Measurements from ENCODE around the gene ZBTB21.
A peak's percentile ranks its signal among the peaks of the same experiment; 100 is the strongest.
"Not testable (repeated sequence)": the region's sequence is repeated elsewhere in the genome, so short reads cannot be mapped to it uniquely, and the experiment has no call there.

ZBTB21 gene

DNA sequence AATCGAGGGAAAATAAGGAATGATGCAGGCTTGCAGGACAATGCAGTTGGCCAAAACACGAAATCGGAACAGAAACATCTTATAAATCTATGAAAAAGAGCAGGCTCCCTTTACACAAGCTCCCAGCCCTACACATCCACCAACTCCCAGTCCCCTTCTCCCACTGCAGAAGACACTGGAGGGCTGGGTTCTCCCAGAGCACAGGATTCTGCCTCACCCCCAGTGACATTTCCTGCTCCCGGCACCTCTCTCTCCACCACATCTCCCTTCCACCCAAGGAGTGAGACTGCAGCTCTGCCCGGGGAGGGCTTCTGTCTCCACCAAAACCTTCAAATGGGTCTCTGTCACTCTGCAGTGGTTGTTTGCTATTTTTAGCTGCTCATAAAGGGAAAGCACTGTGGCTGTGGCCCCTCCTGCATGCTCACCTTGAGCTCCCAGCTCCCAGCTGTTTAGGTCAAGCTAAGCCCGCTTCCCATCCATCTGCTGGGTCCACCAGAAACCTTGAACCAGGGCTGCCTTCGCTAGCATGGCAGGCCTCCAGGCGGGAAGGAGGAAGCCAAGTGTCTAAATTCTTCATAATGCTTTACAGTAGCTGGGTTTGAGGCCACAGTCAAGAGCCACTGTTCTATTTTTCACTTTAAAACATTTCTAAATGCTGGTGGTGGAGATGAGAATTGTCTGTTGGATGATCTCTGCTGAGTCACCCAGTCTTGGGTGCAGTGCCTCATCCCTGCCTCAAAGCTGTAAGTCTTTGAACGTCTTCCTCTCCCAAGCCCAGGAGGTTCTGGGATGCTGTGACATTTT, 53.0 kb downstream of the ZBTB21 start:
- Histone ChIP-seq H3K27me3 (ENCODE audit: control insufficient read depth, insufficient read depth, low read length) (no peaks in the 10 kb centered on the region), H3K9ac (ENCODE audit: low read length) (no peak overlapping the region), H3K36me3 (ENCODE audit: control insufficient read depth, insufficient read depth, low read length) (no peaks in the 10 kb centered on the region), H3K27ac (ENCODE audit: low read depth, low read length) (peak overlapping the region; percentile 50), H3K4me3 (ENCODE audit: low read length) (no peak overlapping the region), H3K4me1 (ENCODE audit: control insufficient read depth, insufficient read depth, low read length) (peaks cover 10% of the 10 kb centered on the region)

DNA sequence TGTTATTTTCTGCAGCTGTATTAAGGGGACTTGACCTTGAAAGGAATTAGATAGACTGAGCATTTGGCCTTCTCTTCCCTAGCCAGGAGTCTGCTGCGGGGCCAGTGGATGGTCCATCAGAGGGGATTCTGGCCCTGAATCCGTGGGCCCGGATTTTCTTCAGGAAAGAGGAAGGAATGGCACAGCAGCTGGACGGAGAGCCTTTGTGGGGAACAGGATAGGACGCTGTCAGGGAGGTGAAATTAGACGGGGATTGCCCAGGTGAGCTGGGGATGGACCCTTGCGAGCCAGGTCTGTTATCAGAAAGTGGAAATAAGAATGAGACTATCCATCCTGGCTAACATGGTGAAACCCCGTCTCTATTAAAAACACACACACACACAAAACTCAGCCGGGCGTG, 54.6 kb downstream of the ZBTB21 start:
- no peak overlapping the region for H3K9ac ChIP-seq (ENCODE audit: low read length)
- no peaks in the 10 kb centered on the region for H3K27me3 ChIP-seq (ENCODE audit: control insufficient read depth, insufficient read depth, low read length)
- H3K27ac ChIP-seq (ENCODE audit: low read depth, low read length) = no peak overlapping the region
- H3K4me3 ChIP-seq (ENCODE audit: low read length) = no peak overlapping the region
- H3K36me3 ChIP-seq (ENCODE audit: control insufficient read depth, insufficient read depth, low read length) = no peaks in the 10 kb centered on the region
- peaks cover 10% of the 10 kb centered on the region for H3K4me1 ChIP-seq (ENCODE audit: control insufficient read depth, insufficient read depth, low read length)

DNA sequence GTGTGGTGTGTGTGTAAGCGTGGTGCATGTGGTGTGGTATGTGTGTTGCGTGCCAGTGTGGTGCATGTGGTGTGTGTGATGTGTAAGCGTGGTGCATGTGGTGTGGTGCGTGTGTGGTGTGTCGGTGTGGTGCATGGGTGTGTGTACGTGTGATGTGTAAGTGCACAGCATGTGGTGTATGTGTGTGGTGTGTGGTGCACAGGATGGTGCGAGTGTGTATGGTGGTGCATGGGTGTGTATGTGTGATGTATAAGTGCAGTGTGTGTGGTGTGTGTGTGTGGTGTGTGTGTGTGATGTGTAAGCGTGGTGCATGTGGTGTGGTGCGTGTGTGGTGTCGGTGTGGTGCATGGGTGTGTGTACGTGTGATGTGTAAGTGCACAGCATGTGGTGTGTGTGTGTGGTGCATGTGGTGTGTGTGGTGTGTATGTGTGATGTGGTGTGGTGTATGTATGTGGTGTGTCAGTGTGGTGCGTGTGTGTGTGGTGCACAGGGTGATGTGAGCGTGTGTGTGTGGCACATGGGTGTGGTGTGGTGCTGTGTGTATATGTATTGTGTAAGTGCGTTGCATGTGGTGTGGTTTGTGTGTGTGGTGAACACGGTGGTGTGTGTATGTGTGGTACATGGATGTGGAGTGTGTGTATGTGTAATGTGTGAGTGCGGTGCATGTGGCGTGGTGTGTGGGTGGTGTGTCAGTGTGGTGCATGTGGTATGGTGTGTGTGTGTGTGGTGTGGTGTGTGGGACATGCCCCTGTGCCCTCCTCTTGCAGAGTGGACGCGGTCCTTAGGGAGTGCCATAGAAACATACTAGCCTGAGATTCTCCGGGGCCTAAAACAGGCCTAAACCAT, 55.3 kb downstream of the ZBTB21 start:
- no peaks in the 10 kb centered on the region for H3K36me3 ChIP-seq (ENCODE audit: control insufficient read depth, insufficient read depth, low read length)
- no peak overlapping the region for H3K9ac ChIP-seq (ENCODE audit: low read length)
- H3K4me1 ChIP-seq (ENCODE audit: control insufficient read depth, insufficient read depth, low read length) = peaks cover 10% of the 10 kb centered on the region
- no peak overlapping the region for H3K27ac ChIP-seq (ENCODE audit: low read depth, low read length)
- no peaks in the 10 kb centered on the region for H3K27me3 ChIP-seq (ENCODE audit: control insufficient read depth, insufficient read depth, low read length)
- no peak overlapping the region for H3K4me3 ChIP-seq (ENCODE audit: low read length)

DNA sequence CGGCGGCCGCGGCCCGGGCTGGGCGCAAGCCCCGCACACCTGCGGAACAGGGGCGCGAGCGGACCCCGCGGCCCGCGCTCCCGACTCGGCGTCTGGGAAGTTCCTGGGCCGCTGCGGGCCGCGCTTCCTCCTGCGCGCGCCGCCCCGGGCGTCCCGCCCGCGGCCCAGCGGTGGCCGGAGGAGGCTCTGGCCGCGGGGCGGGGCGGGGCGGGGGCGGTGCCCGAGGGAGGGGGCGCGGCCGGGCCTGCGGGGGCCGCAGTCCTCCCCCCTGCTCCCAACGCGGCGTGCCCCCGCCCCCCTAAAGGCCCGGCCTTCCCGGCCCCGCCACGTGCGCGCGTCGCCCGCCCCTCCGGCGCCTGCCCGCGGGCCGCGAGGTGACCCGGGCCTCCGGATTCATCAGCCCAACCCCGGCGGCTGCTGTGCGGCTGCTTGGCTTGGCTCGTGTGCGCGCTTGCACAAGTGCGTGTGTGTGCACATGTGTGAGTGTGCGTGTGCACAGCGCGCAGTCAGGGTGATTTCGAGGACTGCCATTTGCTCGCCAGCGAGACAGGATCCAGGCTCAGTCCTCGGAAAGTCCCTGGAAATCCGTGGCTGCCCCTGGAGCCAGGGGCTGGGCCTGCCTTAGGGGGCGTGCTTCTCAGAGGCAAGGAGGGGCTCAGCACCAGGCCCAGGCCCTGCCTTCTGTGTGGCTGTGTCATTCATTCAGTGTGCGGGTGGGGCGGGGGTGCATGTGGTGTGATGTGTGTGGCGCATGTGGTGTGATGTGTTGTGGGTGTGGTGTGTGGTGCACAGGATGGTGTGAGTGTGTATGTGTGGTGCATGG, 56.1 kb downstream of the ZBTB21 start, which contains the start of gene C2CD2:
Gene C2CD2 (minus strand): TSS at position 188 of the 823 bp plus-strand sequence. CDS start 370 bp downstream, outside the sequence.
- H3K4me1 ChIP-seq (ENCODE audit: control insufficient read depth, insufficient read depth, low read length) = peaks cover 10% of the 10 kb centered on the region
- H3K9ac ChIP-seq (ENCODE audit: low read length) = peak within 1 kb of the TSS; percentile 5
- peak within 1 kb of the TSS; percentile 23 for H3K27ac ChIP-seq (ENCODE audit: low read depth, low read length)
- H3K27me3 ChIP-seq (ENCODE audit: control insufficient read depth, insufficient read depth, low read length) = no peaks in the 10 kb centered on the region
- H3K36me3 ChIP-seq (ENCODE audit: control insufficient read depth, insufficient read depth, low read length) = no peaks in the 10 kb centered on the region
- peak within 1 kb of the TSS; percentile 71 for H3K4me3 ChIP-seq (ENCODE audit: low read length)

DNA sequence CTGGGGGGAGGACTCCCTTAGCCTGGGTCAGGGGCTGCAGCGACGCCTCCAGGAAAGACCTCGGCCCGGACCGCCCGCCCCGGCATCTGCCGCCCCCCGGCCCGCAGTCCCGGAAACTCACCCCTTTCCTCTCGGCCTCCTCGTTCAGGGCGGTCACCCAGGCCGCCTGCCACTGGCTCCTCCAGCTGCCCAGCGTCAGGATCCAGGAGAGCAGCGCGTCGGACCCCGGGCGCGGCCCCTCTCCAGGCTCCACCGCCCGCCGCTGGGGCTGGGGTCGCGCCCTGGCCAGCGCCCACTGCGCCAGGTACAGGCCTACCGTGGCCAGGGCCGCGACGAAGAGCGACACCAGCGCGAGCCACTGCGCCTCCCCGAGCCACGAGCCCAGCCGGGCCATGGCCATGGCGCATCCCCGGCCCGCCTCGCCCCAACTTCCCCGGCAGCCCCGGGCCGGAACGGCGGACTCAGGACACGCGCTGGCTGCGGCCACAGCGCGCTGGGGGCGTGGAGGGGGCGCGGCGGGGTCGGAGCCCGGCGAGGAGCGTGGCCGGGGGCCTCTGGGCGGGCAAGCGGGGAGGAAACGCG, 56.8 kb downstream of the ZBTB21 start:
- Histone ChIP-seq H3K9ac (ENCODE audit: low read length) (peak overlapping the region; percentile 5), H3K4me3 (ENCODE audit: low read length) (peak overlapping the region; percentile 71), H3K27ac (ENCODE audit: low read depth, low read length) (peak overlapping the region; percentile 3), H3K4me1 (ENCODE audit: control insufficient read depth, insufficient read depth, low read length) (peaks cover 8% of the 10 kb centered on the region), H3K27me3 (ENCODE audit: control insufficient read depth, insufficient read depth, low read length) (no peaks in the 10 kb centered on the region), H3K36me3 (ENCODE audit: control insufficient read depth, insufficient read depth, low read length) (no peaks in the 10 kb centered on the region)

DNA sequence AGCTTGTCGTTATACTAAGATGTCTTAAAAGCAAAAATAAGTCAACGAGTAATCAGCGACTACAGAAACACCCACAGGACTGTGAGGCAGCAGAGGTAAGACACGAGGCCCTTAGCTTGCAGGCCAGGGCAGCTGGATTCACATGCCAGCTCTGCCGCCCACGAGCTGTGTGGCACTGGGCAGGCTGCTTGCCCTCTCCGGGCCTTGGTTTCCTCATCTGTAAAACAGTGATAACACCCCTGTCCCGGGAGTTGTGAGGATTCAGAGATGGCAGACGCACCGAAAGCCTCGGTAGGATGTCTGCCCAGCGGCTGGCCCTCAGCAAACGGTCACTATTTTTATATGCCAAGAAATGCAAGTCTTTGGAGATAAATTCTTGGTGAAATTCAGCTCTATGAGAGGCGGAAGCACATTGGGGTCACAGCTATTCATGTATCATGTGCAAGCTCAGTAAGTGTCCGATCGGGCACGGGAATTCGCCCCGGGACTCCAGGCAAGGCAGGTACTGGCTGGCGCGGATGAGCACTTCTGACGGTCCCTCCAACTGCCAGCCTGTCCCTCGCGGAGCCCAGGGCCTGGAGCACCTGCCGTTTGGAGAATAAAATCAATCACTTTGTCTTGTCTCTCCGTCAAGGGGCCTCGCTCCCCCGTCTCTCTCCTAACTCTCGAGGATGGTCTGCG, 57.5 kb downstream of the ZBTB21 start:
- Histone ChIP-seq H3K27ac (ENCODE audit: low read depth, low read length) (no peak overlapping the region), H3K36me3 (ENCODE audit: control insufficient read depth, insufficient read depth, low read length) (no peaks in the 10 kb centered on the region), H3K4me1 (ENCODE audit: control insufficient read depth, insufficient read depth, low read length) (peaks cover 8% of the 10 kb centered on the region), H3K9ac (ENCODE audit: low read length) (peak overlapping the region; percentile 5), H3K4me3 (ENCODE audit: low read length) (peak overlapping the region; percentile 71), H3K27me3 (ENCODE audit: control insufficient read depth, insufficient read depth, low read length) (no peaks in the 10 kb centered on the region)

DNA sequence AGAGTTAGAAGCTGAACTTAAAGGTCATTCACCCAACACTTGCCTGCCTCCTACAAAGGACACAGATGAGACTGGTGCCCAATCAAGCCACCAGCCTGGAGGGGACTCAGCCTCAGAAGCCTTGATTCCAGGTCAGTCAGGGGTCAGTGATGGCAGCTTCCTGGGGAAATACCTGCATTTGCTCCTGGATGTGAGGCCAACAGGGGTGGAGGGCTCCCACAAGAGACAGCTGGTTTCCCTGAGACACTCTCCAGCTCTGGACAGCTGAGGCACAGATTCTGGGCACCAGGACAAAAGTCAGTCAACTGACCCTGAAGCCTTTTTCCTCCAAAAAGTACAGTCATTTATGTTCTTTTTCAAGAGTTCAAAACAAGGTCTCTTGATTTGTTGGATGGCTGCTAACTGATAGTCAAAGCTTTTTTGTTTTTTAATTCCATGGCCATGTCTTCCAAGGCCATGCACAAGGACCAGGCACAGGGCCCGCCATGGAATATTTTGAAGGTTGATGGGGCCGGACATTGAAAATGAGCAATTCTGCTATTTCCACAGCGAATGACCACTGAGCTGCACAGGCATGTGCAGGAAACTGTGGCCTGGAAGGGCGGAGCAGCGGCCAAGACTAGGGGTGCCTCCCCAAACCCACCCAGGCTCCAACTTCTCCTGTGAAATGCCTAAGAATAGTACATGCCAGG, 58.1 kb downstream of the ZBTB21 start:
- H3K36me3 ChIP-seq (ENCODE audit: control insufficient read depth, insufficient read depth, low read length) = no peaks in the 10 kb centered on the region
- H3K27me3 ChIP-seq (ENCODE audit: control insufficient read depth, insufficient read depth, low read length) = no peaks in the 10 kb centered on the region
- H3K4me1 ChIP-seq (ENCODE audit: control insufficient read depth, insufficient read depth, low read length) = peaks cover 3% of the 10 kb centered on the region
- H3K27ac ChIP-seq (ENCODE audit: low read depth, low read length) = no peak overlapping the region
- H3K9ac ChIP-seq (ENCODE audit: low read length) = no peak overlapping the region
- H3K4me3 ChIP-seq (ENCODE audit: low read length) = peak overlapping the region; percentile 71

DNA sequence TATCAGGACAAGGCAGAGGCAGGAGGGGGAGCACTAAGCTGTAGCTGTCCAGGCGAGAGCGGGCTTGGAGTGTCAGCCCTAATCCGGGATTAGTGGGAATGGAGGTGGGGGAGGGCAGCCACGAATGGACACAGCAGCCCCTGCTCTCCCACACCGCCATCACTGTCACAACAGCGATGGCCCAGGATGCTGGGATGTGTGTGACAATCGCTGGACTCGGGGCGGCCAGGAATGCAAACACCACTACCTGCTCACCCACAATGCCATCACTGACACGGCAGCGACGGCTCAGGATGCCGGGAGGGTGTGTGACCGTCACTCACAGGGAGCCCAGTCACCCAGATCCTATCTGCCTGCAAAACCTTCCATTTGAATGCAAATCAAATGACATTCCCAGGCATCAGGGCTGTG, 59.2 kb downstream of the ZBTB21 start:
- H3K36me3 ChIP-seq (ENCODE audit: control insufficient read depth, insufficient read depth, low read length) = no peaks in the 10 kb centered on the region
- no peak overlapping the region for H3K27ac ChIP-seq (ENCODE audit: low read depth, low read length)
- H3K9ac ChIP-seq (ENCODE audit: low read length) = no peak overlapping the region
- no peak overlapping the region for H3K4me3 ChIP-seq (ENCODE audit: low read length)
- H3K4me1 ChIP-seq (ENCODE audit: control insufficient read depth, insufficient read depth, low read length) = peaks cover 2% of the 10 kb centered on the region
- no peaks in the 10 kb centered on the region for H3K27me3 ChIP-seq (ENCODE audit: control insufficient read depth, insufficient read depth, low read length)

DNA sequence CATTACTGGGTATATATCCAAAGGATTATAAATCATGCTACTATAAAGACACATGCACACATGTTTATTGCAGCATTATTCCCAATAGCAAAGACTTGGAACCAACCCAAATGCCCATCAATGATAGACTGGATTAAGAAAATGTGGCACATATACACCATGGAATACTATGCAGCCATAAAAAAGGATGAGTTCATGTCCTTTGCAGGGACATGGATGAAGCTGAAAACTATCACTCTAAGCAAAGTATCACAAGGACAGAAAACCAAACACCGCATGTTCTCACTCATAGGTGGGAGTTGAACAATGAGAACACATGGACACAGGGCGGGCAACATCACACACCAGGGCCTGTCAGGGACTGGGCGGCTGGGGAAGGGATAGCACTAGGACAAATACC, 60.5 kb downstream of the ZBTB21 start:
- not testable (repeated sequence) for H3K4me1 ChIP-seq (ENCODE audit: control insufficient read depth, insufficient read depth, low read length); H3K27ac ChIP-seq (ENCODE audit: low read depth, low read length); H3K36me3 ChIP-seq (ENCODE audit: control insufficient read depth, insufficient read depth, low read length); H3K27me3 ChIP-seq (ENCODE audit: control insufficient read depth, insufficient read depth, low read length); H3K4me3 ChIP-seq (ENCODE audit: low read length); H3K9ac ChIP-seq (ENCODE audit: low read length)

DNA sequence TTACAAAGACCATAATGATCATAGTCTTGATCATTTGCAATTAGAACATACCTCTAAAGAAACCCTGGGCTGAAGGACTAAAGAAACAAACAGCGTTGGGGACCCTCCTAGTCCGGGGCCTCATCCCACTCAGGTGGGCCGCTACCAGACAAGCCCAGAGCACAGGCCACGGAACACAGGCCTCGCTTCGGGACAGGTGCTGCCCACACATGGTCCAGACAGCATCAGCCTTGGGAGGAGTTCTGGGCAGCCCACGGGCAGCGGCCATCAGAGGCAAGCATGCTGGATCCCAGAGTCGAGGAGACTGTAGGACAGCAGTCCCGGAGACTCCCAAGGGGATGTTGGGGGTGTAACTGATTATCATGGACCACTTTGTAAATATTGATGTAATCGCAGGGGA, 61.3 kb downstream of the ZBTB21 start:
- H3K4me3 ChIP-seq (ENCODE audit: low read length) = no peak overlapping the region
- H3K4me1 ChIP-seq (ENCODE audit: control insufficient read depth, insufficient read depth, low read length) = peaks cover 2% of the 10 kb centered on the region
- H3K27ac ChIP-seq (ENCODE audit: low read depth, low read length) = no peak overlapping the region
- no peak overlapping the region for H3K9ac ChIP-seq (ENCODE audit: low read length)
- H3K36me3 ChIP-seq (ENCODE audit: control insufficient read depth, insufficient read depth, low read length) = no peaks in the 10 kb centered on the region
- H3K27me3 ChIP-seq (ENCODE audit: control insufficient read depth, insufficient read depth, low read length) = no peaks in the 10 kb centered on the region
